ENCODE data around the gene ITSN2.

DNA sequence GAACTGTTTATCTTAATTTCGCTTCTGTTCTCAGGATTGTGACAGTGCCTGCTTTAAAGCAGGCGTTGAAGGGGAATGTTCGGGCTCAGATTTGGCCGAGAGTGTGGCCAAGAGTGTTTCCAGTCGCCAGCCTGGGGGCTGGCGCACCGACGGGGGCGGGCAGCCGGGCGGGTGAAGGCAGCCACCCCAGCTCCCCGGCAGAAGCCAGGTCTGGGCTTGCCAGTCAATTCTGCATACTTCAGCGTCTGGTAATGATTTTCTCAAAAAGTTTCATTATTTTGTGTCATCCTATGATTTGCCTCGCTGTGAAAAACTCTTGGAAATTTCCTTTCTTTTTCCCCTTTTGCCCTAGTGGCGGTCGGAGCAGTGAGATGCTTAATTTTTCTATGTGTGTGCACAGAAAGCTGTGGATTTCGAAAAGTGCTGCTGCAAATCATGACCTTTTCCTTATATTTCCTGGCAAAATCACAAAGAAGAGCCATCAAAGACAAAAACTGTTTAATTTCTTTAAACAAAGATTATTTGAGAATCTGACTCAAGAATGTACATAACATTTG lies 184.6 kb downstream of the ITSN2 start:
- TF ChIP-seq, protein P1, sequence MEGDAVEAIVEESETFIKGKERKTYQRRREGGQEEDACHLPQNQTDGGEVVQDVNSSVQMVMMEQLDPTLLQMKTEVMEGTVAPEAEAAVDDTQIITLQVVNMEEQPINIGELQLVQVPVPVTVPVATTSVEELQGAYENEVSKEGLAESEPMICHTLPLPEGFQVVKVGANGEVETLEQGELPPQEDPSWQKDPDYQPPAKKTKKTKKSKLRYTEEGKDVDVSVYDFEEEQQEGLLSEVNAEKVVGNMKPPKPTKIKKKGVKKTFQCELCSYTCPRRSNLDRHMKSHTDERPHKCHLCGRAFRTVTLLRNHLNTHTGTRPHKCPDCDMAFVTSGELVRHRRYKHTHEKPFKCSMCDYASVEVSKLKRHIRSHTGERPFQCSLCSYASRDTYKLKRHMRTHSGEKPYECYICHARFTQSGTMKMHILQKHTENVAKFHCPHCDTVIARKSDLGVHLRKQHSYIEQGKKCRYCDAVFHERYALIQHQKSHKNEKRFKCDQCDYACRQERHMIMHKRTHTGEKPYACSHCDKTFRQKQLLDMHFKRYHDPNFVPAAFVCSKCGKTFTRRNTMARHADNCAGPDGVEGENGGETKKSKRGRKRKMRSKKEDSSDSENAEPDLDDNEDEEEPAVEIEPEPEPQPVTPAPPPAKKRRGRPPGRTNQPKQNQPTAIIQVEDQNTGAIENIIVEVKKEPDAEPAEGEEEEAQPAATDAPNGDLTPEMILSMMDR (conservative IDR thresholded peaks at IDR 0.05 in 1 of 2, IDR thresholded peaks at IDR 0.05 in 1 of 2; ENCODE audit: extremely low read depth in 1 of 2, insufficient read depth in 1 of 2, low read depth in 1 of 2, low read length in 2 of 2) = peak in 1 of 2 donors; percentile 9
- TF ChIP-seq EZH2 (IDR thresholded peaks at IDR 0.05; ENCODE audit: borderline replicate concordance, low read length) = no peak
